ENCODE measurements around the gene PFN3. TPM values are rescaled to one million over a fixed set of nuclear protein-coding genes. Genes with fewer than 3 reads are reported as not detected.
"Not testable (repeated sequence)": the region's sequence is repeated elsewhere in the genome, so short reads cannot be mapped to it uniquely, and the experiment has no call there.

Gene PFN3
- total and polyA plus RNA-seq, 8 donors, result not detected

DNA sequence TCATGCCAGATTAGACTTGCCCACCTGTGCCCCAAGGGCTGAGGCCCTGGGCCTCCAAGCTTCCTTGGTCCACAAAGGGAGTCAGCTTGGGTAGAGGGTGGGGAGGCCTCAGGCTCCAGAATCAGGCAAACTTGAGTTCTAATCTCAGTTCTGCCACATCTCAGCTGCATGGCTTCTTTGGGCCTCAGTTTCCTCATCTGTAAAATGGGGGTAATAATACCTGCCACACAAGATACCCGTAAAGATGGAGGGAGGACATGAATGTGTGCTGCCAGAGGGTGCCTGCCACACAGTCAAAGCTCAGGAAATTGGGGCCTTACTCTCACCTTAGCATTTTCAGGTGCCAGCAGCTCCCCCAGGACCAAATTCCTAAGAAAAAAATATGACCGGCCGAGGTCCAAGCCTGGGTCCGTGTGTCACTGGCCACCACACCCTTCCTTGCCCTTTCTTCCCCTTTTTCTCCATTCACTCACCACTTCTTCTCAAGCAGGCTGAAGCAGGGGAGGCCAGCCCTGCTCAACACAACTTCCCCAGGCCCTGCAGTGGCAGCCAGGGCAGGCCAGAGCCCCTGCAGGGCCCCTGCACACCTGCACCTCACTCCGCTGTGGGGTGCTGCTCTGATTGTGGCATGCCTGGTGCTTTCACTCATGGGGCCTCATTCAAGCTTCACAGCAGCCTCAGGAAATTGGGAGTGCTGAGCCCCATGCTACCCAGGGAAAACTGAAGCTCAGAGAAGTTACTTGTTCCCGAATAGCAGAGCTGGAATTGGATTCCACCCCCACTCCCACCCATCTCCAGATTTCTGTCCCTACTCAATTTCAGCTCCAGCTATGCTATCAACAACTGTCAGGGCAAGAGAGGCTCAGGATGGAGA is 38.8 kb downstream of the PFN3 start:
- intact Hi-C loops (cut with DNase I; ENCODE audit: low total_unique reads), result no loop called here
- WGBS, 5 donors, result 61 to 83% (median 75%) methylated on average over 6 of the region's 6 CpGs
- Histone ChIP-seq H3K27ac (peak overlapping the region in 4 of 5 donors; percentile 31 to 79 (median 75)), H3K4me3 (no peak overlapping the region), H3K9me3 (no peaks in the 10 kb centered on the region), H3K27me3 (no peaks in the 10 kb centered on the region), H3K4me1 (peaks cover 34 to 97% (median 66%) of the 10 kb centered on the region in 4 donors), H3K36me3 (no peaks in the 10 kb centered on the region)
- DNase-seq, result no peak
- TF ChIP-seq EP300 (IDR thresholded peaks at IDR 0.05) (no peak), CTCF (IDR thresholded peaks at IDR 0.05) (no peak), POLR2AphosphoS5 (IDR thresholded peaks at IDR 0.05) (no peak), POLR2A (IDR thresholded peaks at IDR 0.05) (no peak)

DNA sequence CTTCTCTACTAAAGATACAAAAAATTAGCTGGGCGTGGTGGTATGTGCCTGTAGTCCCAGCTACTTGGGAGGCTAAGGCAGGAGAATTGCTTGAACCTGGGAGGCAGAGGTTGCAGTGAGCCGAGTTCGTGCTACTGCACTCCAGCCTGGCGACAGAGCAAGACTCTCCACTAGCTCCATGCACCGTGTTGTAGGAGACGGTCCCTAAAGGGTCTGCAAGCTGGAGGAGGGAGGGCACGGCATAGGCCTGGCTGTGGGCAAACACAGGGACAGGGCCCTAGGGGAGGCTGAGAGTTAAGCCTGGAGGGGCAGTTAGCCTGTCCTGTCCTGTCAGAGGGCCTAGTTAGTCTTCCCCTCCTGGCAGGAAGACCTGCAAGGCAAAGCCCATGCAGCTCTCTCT is 39.7 kb downstream of the PFN3 start:
- DNase-seq; H3K27me3 ChIP-seq; H3K9me3 ChIP-seq; H3K36me3 ChIP-seq; H3K4me3 ChIP-seq; H3K27ac ChIP-seq; intact Hi-C loops (cut with DNase I; ENCODE audit: low total_unique reads): not testable (repeated sequence)
- H3K4me1 ChIP-seq, result peaks cover 25 to 92% (median 57%) of the 10 kb centered on the region in 4 donors
- WGBS, 5 donors, result 83 to 94% (median 90%) methylated on average over 7 of the region's 7 CpGs

GRCh38 chr5:177359860-177360259 is 40.6 kb downstream of the PFN3 start:
- H3K27me3 ChIP-seq, result no peaks in the 10 kb centered on the region
- H3K27ac ChIP-seq, result no peak overlapping the region

DNA sequence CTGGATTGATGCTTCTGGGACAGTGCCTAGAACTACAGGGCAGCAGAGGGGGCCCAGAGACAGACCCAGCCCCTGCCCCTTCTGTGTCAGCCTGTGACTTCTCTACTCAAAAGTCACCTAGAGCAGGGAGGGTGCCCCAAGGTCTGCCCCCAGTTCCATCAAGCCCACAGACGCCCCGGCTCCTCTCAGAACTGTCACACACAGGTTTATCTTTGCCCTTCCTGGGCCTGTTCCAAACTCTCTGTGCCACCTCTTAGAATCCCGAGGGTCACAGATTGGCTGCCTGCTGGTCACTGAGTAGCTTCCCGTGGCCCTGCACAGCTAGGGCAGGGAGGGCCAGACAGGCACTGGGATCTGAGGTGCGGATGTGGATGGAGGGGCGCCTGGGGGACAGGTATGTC is 41.0 kb downstream of the PFN3 start:
- TF ChIP-seq POLR2AphosphoS5 (IDR thresholded peaks at IDR 0.05) (no peak), CTCF (IDR thresholded peaks at IDR 0.05) (no peak), EP300 (IDR thresholded peaks at IDR 0.05) (no peak), POLR2A (IDR thresholded peaks at IDR 0.05) (no peak)
- no peaks in the 10 kb centered on the region for H3K27me3 ChIP-seq
- intact Hi-C loops (cut with DNase I; ENCODE audit: low total_unique reads), result no loop called here
- H3K4me3 ChIP-seq, result peak overlapping the region in 1 of 4 donors; percentile 61
- no peak for DNase-seq
- no peaks in the 10 kb centered on the region for H3K36me3 ChIP-seq
- peaks cover 19 to 80% (median 51%) of the 10 kb centered on the region in 4 donors for H3K4me1 ChIP-seq
- 72 to 85% (median 80%) methylated on average over 6 of the region's 6 CpGs for WGBS, 5 donors
- H3K27ac ChIP-seq, result no peak overlapping the region
- H3K9me3 ChIP-seq, result no peaks in the 10 kb centered on the region

More at GRCh38 chr5:177359860-177360259, 40.6 kb downstream of the PFN3 start:
- intact Hi-C loops (cut with DNase I; ENCODE audit: low total_unique reads), result no loop called here
- H3K4me1 ChIP-seq, result peaks cover 19 to 84% (median 51%) of the 10 kb centered on the region in 4 donors
- no peak for TF ChIP-seq EP300 (IDR thresholded peaks at IDR 0.05)
- TF ChIP-seq POLR2A (IDR thresholded peaks at IDR 0.05), result no peak
- TF ChIP-seq POLR2AphosphoS5 (IDR thresholded peaks at IDR 0.05), result no peak
- no peak for TF ChIP-seq CTCF (IDR thresholded peaks at IDR 0.05)
- H3K4me3 ChIP-seq, result no peak overlapping the region
- no peaks in the 10 kb centered on the region for H3K36me3 ChIP-seq
- H3K9me3 ChIP-seq, result no peaks in the 10 kb centered on the region
- DNase-seq, result no peak
- WGBS, 5 donors, result 77 to 92% (median 81%) methylated on average over 3 of the region's 3 CpGs

GRCh38 chr5:177358370-177358819 is 42.1 kb downstream of the PFN3 start:
- TF ChIP-seq POLR2A (IDR thresholded peaks at IDR 0.05) (no peak), CTCF (IDR thresholded peaks at IDR 0.05) (no peak), EP300 (IDR thresholded peaks at IDR 0.05) (no peak), POLR2AphosphoS5 (IDR thresholded peaks at IDR 0.05) (no peak)
- H3K27me3 ChIP-seq, result no peaks in the 10 kb centered on the region
- H3K4me1 ChIP-seq, result peaks cover 11 to 73% (median 45%) of the 10 kb centered on the region in 4 donors
- WGBS, 5 donors, result 13 to 28% (median 25%) methylated on average over 2 to 5 of the region's 5 CpGs
- peak overlapping the region; percentile 37 to 61 (median 52) for H3K4me3 ChIP-seq
- H3K9me3 ChIP-seq, result no peaks in the 10 kb centered on the region
- peak overlapping the region; percentile 42 to 83 (median 63) for H3K27ac ChIP-seq
- intact Hi-C loops (cut with DNase I; ENCODE audit: low total_unique reads), result no loop called here
- no peaks in the 10 kb centered on the region for H3K36me3 ChIP-seq
- no peak for DNase-seq

Measured in stomach (tissue), 9 donors.